Dedifferentiated amniotic fluid mesenchymal stem cell (primary cell): Measurements from ENCODE around the gene ATP9A.
"Not testable (repeated sequence)": the region's sequence is repeated elsewhere in the genome, so short reads cannot be mapped to it uniquely, and the experiment has no call there.

Source experiments
- DNase-seq: peaks from one replicate; pipeline ENCODE4 v3.0.0-alpha.2; 2016; ENCODE audit errors: extremely low spot score

ATP9A gene

DNA sequence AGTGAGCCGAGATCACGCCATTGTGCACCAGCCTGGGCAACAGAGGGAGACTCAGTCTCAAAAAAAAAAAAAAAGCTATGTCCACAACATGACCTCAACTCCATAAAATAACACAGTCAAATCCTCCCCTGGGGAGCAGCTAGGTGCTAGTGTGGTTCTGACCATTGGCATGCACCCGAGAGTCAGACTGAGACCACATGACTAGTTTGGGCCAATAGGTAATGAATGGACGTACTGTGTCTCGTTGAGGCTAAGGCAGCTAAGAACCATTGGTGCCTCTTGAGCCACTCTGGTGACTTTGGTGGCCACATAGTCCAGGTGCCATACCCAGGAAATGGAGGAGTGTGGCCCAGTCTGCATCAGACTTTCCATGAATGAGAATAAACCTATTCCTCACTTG is 40.3 kb downstream of the ATP9A start:
- DNase-seq = no peak

DNA sequence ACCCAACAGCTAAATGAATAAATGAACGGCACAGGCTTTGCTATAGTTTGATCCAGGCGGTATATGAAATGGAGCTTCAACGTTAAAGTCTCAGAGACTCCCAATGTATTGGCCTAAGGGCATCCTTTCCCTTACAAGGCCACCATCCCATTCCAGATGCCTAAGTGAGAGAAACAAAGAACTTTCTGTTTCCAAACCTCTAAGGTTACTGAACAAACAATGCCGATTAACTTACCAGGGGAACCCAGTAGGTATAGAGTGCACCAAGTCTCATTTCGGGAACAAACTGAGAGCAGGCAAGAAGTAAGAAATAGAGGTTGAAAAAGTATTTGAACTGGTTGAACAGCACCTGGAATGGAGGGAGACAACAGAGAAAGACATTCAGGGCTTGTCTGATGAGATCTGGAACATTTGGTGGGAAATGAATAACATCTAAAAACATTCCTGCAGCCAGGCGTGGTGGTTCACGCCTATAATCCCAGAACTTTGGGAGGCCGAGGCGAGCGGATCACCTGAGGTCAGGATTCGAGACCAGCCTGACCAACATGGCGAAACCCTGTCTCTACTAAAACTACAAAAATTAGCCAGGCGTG is 42.5 kb downstream of the ATP9A start:
- DNase-seq = no peak

DNA sequence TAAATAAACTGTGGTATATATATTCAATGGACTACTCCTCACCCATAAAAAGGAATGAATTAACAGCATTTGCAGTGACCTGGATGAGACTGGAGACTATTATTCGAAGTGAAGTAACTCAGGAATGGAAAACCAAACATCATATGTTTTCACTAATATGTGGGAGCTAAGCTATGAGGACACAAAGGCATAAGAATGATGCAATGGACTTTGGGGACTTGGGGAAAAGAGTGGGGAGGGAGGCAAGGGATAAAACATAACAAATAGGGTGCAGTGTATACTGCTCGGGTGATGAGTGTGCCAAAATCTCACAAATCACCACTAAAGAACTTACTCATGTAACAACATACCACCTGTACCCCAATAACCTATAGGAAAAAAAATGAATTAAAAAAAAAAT is 45.2 kb downstream of the ATP9A start:
- DNase-seq = not testable (repeated sequence)

DNA sequence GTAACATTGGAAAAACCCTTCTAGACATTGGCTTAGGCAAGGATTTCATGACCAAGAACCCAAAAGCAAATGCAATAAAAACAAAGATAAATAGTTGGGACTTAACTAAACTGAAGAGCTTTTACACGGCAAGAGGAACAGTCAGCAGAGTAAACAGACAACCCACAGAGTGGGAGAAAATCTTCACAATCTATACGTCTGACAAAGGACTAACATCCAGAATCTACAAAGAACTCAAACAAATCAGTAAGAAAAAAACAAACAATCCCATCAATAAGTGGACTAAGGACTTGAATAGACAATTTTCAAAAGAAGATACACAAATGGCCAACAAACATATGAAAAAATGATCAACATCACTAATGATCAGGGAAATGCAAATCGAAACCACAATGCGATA is 45.9 kb downstream of the ATP9A start:
- DNase-seq = not testable (repeated sequence)

DNA sequence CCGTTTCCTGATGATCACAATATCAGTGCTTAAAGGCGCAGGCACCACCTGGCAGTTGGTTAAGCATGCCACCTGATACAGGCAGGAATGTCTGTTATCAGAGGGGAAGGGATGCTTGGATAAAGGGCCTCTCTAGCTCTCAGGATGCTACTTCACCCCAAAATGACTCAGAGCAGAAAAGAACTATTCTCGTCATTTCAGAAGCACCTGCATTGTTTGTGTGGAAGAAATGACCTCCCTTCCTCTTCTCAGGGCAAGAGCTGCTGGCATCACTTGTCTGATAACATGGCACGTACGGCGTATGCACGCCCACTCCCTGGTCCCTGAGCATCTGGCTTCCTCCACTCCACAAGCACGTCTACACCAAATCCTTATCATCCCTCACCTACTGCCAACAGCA is 47.3 kb downstream of the ATP9A start:
- no peak for DNase-seq

DNA sequence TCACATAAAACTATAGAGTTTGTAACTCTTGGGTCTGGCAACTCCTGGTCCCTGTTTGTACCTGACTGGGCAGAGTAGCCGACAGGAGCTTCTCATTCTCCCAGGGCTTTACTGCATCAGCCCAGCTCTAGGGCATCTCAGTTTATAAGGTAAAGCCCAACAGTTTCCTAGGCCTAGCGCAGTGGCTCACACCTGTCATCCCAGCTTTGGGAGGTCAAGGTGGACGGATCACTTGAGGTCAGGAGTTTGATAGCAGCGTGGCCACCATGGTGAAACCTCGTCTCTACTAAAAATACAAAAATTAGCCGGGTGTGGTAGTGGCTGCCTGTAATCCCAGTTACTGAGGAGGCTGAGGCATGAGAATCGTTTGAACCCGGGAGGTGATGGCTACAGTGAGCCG is 47.8 kb downstream of the ATP9A start:
- no peak for DNase-seq

DNA sequence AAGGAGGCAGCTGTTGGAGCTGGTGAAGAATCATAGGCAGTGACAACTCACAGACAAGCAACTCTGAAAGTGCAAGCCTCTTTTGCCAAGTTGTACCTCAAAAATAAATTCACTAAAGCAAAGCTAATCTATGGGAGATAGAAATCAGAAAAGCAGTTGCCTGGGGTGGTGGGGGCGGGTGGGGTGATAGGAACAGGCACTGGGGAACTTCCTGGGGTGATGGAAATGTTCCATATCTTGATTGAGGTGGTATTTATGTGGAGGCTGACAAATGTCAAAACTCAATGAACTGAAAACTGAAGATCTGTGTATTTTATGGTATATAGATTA is 52.4 kb downstream of the ATP9A start:
- no peak for DNase-seq

DNA sequence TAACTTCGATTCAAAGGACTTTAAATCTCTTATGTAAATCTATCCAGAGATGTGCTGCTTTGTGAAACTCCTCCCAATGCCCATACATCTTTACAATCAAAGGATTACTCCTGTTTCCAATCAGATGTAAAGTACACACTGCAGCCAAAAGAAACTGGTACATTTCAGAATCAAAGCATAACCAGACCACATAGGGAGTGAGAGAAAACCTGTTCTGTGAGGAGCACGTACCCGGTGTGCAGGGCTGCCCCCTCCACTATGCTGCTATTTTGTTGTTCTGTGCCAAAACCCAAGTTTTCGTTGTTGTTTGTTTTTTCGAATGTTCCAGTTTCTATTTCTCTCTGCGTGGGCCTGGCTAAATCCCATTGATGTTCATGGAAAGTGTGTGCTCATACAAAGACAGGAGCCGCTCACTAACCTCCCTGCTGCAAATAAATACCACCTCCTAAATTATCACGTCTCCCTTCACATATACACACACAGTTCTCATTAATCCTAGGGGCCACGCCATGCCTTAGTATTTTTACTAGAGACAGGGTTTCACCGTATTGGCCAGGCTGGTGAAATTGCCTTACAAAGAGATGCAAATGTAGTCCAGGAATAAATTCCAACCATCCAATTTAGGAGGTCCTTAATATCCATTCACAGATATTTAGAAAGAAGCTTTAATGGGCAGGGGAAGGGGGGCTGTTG is 52.9 kb downstream of the ATP9A start:
- DNase-seq = no peak

DNA sequence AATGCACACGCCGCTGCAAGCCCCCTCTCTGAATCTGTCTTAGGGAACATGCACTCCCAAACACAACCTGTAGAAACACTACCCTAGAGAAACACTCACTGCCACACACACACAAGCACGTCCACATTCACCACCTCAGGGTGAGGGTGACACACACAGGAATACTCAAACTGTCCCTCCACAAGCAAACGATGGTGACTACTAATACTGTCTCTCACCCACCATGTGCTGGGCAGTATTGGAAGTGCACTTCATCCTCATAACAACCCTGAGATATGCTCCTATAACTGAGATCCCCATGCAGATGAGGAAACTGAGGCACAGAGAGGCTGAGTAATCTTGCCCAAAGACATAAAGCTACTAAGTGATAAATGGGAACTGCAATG is 55.0 kb downstream of the ATP9A start:
- DNase-seq = no peak

DNA sequence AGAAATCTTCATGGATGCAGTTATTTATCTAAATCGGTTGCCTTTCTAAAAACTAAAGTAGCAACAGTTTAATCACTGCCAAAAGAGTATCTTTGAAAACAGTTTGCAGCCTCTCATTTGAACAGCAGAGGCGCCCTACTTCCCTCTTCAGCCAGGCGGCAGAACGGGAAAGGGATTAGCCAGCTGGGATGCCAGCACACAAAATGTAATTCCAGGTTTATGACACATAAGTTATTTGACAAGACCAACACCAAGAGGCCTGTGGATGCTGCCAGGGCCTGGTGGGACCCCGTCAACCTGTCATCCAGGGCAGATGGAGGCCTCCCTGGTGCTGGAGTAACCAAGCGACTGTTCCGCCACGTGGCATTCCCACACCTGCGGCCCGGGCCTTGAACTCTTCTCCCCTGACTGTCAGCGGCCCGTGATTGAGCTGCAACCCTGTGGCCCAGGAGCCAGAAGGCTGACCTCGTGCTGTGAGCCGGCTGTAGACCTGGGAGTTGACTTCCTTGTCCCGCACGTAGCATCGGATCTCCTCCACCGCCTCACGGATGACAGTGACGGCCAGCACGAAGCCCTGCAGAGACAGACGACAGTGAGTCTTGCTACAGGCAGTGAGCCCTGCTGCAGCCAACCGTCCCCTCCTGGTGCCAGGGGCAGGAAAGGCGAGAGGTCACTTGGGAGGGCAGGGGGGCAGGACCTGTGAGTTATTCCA is 55.5 kb downstream of the ATP9A start:
- no peak for DNase-seq

DNA sequence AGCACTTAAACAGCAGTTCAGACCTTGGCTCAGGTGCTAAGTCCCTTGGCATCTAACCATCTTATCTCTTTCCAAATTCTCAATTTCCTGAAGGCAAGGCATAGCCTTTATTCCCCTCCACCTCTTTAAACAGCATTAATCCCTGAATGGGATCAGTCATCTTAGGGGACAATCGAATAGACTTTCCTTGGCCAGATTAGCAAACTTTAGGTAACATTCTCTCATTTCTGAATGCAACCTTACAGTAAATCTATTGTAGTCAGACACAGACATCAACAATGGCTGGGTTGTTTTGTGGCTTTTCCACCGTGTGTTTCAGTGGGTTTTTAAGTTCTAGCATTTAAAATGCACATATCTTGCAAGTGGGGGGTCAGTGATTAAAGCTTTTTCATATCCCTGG is 56.8 kb downstream of the ATP9A start:
- DNase-seq = no peak

DNA sequence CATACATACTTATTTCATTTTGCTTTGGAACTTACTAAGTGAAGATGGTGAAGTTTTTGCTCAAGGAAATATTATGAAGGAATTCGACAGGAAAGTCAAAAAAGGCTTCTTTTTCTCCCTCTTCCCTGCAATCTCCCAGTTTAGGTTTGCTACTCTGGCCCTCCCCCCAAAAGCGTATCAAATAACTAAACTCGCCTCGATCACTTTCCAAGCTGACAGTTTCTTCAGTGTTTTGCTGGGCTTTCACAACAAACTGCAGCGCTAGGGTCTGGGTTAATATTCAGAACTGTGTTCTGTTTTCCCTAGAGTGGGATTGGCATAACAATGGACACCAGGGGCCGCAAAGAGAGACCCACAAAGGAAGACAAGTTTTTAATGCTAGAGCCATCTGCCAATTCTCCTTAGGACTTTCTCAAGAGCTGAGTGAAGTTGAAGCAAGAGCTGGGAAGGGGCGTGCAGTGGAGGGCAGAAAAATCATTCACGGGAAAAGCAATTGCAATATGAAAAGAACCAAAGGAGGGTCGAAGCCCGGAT is 57.8 kb downstream of the ATP9A start:
- DNase-seq = no peak

DNA sequence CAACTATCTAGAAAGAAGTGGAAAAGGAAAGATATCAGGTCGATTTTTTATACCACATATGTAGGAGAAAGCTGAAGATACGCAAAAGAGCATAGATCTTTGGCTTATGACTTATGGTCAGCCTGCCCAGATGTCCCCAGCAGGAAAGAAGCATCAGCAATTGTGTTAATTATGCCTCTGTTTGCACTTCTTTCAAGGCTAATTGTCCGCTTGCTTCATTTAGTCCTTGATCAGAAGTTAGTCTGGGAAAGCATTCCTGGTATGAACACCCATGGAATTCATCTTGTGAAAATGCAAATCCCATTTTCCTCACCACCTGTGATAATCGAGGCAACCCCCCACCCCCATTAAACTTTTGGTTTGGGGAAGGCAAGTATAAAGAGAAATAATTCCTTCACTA is 62.8 kb downstream of the ATP9A start:
- DNase-seq = no peak

DNA sequence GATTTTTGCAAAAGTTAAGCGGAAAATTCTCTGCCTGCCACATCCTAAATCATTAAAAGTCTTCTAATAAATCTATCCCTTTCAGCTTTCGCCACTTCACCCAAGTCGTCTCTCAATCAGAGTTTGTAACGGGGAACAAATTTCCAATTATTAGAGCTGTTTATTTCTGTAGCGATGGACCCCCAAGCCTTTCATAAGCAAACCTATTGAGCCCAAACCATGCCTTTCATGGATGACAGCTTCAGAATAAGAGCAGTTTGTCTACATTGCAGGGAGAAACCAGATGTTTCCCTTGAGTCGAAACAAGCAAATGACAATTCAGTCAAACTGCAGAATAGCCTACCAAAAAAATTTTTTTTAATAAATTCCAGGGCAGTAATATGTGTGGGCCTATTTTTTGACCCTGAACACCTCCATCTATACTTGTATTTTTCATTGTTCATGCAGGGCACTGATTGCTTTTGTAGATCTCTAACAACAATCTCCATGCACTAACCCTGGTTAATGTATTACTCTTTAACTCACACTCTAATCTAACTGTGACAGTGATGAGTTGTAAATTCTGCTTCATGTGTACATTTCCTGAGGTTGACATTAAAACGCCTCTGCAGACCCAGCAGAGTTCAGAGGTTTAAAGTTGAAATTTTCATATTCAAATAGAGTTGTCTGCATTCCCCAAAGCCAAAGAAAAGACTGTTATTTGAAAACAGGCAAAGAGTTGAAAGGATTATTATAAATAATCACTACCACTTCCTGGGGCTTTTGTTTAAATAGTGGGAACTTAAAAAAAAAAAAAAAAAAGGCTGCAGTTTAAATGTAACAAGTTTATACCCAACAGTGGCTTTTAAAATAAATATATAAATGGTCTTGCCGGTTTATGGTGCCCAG is 64.5 kb downstream of the ATP9A start:
- no peak for DNase-seq

DNA sequence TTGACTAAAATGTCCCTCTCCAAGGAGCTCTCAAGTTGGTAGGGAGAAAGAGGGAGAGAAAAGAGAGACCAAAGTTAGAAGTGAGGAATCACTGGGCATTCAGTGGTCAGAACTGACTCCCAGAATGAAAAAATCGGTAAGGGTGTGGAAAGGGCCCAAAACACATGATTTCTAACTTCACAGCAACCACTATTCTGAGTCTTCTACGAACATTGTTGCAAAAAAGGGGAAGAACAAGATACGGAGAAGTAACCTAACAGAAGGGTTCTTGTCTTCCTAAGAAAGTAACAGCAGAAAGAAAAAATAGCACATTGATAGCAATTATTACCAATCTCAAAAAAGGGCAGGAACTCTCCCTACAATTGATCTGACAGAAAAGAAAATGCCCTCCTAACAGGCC is 65.6 kb downstream of the ATP9A start:
- no peak for DNase-seq

DNA sequence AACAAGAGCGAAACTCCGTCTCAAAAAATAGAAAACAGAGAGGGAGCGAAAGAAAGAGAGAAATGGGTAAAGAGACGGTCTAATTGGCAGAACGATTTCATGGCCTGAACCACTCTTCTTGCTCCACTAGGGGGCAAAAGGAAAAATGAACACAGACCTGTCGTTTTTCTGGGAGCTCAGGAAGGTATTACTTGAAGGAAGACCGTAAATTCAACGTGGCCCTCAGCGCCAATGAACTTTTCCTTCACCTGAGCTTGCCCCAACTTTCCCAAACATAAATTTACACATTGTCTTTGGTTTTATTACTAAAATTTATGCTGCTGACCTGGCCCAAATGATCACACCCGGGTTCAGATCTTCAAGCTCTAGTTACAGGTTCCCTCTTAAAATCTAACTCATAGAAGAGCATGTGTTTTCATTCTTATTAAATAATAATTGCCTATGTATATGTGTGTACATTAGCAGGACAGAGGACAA is 67.3 kb downstream of the ATP9A start:
- no peak for DNase-seq

DNA sequence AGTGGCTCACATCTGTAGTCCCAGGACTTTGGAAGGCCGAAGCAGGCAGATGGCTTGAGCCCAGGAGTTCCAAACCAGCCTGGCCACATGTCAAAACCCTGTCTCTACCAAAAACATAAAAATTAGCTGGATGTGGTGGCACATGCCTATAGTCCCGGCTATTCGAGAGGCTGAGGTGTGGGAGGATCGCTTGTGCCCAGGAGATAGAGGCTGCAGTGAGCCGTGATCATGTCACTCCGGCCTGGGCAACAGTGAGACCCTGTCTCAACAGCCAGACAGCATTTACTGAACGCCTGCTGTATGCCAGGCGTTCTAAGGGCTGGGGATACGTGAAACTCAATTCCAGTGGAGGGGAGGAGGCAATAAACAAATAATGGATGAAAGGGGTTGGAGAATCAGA is 69.9 kb downstream of the ATP9A start:
- no peak for DNase-seq

DNA sequence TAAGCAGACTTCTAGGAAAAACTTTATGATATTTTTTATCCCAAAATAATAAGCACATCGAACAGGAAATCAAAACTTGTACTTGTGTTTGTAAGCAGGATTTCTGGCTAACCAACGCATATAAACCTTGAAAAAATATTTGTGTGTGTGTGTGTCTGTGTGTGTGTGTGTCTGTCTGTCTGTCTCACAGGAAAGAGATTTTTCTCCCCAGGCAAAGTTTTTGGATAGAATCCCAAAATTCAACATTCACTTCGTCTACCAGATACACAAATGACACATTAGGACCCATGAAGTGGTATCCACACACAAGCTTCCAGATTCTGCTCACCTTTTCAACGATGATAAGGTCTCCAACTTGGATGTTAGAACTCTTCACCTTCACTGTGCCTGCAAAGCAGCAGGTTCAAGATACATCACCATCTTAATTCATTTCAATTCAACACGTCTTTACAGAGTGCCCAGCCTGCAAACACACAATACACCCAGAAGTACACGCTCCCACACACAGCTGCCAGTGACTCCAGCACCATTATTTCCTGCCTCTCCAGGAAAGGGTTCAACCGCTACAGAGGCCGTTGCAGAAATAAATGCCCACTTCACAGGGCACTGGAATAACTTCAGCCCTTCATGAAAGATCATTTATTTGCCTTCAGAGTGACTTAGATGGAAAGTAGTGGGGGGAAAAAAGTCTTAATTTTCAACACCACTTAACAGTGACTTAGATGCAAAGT is 70.9 kb downstream of the ATP9A start:
- no peak for DNase-seq

DNA sequence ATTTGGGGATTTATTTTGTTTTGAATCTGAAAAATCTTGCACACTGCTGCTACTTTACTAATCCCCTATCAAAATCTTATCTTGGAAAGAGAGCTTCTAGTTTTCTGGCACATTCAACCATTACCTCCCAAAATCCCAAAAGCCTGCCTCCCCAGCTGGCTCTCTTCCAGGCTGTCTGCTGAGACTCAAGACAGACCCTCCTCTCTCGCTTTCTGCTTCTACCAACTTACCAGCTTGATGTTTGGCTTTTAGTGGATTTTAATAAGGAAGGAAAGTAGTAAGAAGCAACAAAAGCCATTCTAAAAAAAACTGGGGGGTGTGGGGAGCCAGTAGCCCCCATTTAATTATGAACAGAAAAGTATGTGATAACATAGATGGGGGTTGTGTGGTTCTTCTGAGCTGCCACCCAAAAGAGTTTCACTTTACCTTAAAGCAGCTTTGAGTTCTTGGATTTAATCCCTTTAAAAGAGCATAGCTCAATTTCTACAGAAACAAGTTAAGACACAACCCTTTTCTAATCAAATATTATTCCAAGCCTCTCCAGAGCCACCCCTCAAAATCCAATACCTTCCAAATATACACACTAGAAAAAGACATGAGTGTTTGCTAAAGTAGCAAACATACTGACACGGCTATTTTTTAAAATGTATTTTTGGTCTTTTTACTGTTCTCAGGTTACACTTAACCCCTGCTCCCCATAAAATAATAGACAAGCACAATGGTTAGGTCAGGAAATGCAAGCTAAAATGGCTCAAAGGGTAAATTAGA is 71.7 kb downstream of the ATP9A start:
- DNase-seq = no peak

DNA sequence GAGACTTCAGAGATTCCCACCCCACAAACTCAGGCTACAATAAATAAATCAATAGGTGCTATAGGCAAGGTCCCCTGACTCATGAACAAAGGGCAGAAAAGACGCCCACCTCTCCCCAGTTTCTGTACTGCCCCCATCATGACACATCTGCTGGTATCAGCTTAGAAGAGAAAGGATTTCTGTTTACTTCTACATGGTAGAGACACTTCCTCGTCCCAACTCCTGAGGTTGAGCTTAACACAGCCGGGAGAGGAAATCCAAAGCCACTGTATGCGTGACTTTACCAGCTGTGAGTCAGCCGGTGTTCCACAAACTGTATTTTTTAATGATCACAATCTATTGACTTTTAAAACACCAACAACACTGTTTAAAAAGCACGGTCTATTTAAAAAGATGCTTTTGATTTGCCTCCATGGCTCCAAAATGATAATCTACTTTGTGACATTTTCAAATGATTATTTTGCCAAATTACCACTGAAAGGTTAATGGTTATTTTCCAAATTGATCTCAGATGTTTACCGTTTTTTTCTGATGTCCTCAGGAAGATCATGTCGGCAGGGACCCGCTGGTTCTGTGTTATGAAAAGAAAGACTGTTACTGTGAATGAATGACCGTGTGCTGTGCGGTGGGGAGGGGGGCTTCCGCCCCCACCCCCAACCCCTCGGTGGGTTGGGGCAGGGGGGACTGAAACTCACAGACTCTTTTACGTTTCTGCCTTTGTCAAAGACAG is 72.5 kb downstream of the ATP9A start:
- peak; percentile 75 for DNase-seq
